ENCODE data around the gene CCL14.
"Not testable (repeated sequence)": the region's sequence is repeated elsewhere in the genome, so short reads cannot be mapped to it uniquely, and the experiment has no call there.

CCL14 gene

GRCh38 chr17:35984140-35984539 is 2.4 kb downstream of the CCL14 start:
- DNase-seq = no peak

DNA sequence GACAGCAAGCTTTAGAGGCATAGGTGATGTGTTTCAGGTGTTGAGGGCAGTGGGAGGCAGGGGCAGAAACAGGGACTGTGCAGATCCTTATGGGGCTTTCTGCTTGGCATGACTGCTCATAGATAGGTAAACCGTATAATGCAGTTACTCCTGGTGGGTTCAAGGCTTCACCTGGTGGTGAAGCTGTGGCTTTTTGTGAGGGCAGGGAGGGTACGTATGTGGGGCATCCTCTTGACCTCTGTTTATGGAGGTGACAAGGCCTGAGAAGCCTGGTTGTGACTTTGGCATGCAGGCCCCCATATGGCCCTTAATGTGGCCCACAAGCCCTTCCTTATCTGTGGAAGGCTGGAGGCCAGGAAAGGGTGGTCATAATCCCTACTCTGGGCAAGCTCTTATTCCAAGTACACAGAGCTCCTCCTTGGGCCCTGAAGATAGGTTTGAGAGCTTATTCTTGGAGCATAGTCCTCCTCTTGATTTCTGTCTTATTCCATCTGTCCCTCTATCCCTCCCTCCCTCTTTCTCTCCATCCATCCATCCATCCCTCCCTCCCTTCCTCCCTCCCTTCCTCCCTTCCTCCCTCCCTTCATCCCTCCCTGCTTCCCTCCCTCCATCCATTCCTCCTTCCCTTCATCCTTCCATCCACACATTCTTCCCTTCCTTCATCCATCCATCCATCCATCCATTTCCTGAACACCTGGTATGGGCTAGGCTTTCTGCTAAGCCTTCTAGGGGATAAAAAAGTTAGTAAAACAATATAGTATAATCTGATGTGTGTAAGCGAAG is 3.9 kb downstream of the CCL14 start:
- DNase-seq = no peak

- DNase-seq = no peak
These were observed 4.6 kb downstream of the CCL14 start for GRCh38 chr17:35981908-35982330.

GRCh38 chr17:35981246-35981645 is 5.3 kb downstream of the CCL14 start, which contains the start of gene CCL16:
Gene CCL16, minus strand, starts transcription at chr17:35981497. Its CDS starts 77 bp downstream, at chr17:35981420.
- DNase-seq = no peak

DNA sequence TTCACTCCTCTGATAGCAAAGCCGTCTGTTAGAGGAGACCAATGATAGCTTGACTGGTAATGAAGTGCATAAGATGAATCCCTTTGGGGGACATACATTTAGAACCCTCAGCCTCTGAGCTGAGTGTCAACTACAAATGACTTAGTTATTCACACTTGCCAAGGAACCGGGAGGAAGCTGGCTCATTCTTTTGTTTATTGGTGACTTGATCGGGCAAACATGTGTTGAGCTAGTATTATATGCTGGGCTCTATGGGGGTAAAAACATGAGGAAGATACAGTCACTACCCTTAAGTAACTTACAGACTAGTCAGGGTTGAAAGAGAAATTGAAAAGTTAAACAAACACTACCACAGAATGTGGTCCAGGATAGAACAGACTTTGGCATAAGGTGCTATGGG is 8.2 kb downstream of the CCL14 start:
- no peak for DNase-seq

- DNase-seq = no peak
These were observed 9.0 kb downstream of the CCL14 start for GRCh38 chr17:35977509-35977908.

DNA sequence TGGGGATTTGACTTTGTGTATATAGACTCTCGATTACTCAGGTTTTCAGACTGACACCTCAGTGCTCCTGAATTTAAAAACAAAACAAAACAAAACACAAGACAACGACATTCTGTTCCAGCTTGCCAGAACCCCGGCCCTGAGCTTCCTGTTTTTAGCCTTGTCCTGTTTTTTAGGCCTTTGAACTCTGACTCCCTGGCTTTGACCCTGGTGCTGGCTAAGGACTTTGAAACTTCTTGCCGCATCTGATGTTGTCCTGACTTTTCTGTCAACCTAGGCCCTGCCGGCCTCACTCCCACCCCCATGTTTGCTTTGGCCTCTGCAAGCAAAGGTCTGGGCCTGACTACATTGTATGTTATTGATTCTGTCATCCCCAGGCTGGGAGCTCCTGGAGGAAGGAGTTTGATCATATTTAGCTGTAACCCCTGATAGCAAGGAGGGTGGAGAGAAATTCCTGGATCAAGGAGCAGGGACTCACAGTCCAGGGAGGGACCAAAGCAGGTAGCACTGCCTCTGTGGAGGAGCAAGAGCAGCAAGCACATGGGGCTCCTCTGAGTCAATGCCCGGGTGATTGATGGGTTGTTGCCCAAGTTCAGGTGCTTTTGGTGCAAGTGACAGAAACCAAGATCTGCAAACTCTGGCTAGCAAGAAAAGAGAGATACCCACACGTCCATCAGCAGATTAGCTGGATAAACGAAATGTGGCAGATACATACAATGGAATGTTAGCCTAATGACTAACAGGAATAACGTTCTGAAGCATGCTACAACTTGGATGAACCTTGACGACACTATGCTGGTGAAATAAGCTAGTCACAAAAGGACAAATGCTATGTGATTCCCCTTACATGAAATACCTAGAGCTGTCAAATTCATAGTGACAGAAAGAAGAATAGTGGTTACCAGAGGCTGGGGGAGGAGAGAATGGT is 12.9 kb downstream of the CCL14 start:
- no peak for DNase-seq

GRCh38 chr17:35972945-35973332 is 13.6 kb downstream of the CCL14 start:
- no peak for DNase-seq

DNA sequence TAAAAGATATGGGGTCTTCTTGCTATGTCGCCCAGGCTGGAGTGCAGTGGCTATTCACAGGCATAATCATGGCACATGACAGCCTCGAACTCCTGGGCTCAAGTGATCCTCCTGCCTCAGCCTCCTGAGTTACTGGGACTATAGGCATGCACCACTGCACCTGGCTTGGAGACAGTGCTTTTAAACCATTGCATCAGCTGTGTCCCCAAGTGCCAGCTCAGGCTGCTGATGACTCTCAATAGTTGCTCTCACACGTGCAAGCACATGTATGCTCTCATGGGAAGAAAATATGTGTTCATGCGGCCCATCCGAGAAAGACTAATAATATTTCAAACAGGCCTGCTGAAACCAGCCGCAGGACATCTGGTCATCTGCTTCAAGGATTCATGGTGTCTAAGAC is 14.0 kb downstream of the CCL14 start:
- no peak for DNase-seq

GRCh38 chr17:35972066-35972465 is 14.5 kb downstream of the CCL14 start:
- no peak for DNase-seq

DNA sequence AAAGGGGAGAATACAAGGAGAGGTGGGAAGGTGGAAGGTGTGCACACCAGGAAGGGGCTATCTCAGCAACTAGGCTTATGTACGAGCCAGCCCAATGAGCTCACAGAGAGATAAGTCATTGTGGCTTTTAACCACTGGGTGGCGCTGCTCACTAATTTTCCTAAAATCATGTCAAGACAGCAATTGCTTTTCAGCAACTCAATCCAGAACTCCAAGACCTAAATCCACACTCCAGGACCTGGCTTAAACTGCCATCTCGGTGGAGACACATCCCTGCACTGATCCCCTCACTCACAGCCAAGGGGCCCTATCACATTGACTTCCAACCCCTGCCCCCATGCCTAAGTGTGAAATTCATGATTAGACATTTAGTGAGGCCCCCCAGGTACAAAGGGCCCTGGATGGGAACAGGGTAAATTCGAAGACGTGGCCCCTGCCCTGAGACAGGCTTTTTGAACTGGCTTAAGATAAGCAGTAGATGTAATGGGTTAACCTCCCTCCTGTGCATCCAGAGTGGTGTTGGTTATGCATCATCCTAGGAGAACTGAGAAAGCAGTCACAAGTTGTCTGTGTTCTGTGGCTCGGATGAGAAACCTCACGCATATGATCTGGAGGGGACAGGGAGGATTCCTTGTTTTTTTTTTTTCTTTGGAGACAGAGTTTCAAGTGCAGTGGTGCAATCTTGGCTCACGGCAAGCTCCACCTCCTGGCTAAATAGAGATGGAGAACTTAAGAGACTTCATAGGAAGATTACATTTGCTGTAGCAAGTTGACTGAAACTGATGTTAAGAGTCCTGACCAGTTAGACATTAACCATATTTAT is 16.8 kb downstream of the CCL14 start:
- peak; percentile 42 for DNase-seq

DNA sequence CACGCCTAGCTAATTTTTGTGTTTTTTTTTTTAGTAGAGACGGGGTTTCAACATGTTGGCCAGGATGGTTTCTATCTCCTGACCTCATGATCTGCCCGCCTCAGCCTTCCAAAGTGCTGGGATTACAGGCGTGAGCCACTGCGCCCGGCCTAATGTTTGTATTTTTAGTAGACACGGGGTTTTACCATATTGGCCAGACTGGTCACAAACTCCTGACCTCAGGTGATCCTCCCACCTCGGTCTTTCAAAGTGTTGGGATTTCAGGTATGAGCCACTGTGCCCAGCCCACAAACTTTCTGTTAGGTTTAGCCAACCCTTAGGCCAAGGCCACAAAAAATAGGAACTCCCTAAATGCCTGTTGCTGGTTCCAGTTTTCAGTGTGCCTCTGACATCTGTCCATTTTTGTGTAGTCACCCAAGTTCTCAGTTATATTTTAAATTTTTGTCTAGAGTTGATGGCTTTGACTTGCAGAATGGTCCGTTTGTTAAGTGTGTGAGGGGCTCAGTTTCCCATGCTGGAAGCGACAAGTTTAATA is 17.9 kb downstream of the CCL14 start:
- DNase-seq = no peak

DNA sequence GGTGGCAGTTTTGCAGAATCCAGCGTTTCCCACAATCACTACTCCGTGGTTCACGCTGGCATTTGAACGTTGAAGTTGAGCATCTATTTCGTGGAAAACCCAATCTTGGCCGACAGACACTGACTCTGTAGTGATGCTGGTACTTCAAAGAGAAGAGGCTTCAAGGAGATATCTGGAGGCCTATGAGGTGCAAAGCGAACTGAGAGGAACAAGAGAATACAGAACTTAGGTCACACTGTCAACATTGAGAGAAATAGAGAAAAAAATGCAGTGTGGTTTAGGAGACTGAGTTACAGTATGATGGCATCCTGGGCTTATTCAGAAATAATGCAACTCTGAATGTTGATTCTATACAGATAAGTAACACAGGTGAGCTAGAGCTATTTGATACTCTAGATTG is 21.3 kb downstream of the CCL14 start:
- no peak for DNase-seq

DNA sequence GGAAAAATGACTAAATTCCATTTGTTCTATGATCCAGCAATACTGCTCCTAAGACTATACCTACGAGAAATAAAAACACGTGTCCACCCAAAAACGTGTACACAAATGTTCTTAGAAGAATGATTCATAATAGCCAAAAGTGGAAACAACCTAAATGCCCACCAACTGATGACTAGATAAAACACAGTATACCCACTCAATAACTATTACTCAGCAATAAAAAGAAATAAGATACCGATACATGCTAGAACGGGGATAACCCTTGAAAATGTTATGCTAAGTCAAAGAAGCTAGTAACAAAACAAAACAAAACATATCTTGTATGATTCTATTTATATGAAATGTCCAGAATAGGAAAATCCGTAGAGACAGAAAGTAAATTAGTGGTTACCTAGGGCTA is 22.9 kb downstream of the CCL14 start:
- no peak for DNase-seq

- DNase-seq = no peak
These were observed 32.8 kb downstream of the CCL14 start for GRCh38 chr17:35953720-35954119.

DNA sequence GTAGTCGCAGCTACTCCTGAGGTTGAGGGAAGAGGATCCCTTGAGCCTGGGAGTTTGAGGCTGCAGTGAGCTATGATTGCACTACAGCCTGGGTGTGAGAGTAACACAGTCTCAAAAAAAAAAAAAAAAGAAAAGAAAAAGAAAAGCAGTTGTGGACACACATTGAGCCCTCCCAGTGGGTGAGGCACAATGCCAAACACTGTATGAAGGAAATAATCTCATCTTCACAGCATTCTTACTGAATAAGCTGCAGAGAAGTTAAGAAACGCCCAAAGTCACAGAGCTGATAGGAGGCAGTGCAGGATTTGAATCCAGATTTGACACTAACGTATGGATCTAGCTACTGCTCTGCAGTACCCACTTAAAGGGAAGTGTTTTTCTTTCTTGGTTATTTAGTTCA is 37.1 kb downstream of the CCL14 start:
- DNase-seq = no peak

DNA sequence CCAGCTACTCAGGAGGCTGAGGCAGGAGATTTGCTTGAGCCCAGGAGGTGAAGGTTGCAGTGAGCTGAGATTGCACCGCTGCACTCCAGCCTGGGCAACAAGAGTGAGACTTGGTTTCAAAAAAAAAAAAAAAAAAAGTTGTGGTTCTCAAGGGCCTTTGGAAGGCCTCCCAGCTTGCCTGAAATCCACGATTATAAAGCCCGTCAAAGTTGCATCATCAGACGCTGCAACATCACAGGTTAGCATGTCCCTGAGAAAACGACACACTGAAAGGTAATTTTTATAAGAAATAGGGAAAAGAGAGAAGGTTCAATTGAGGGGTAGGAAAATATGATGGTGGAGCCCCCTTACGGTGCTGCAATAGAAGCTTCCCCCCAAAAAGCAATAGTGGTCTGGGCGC is 38.4 kb downstream of the CCL14 start:
- no peak for DNase-seq

GRCh38 chr17:35947156-35947585 is 39.4 kb downstream of the CCL14 start:
- DNase-seq = peak; percentile 40

DNA sequence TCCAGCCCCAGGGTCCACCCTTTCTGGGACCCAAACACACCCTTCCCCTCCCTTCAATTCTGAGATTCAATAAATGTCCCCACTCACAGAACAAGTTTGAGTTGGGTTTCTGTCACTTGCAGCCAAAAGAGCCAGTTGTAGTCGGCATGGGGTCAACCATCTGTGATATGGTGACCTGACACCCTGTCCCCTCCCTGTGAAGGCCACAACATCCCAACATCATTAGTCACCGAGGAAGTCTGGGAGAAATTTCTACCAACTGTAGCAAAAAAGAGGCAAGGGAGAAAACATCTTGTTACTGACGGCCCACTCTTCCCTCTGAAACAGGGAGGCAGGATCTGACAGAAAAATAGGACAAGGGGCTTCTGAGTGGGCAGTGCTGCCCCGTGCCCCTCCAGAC is 42.4 kb downstream of the CCL14 start:
- DNase-seq = no peak

DNA sequence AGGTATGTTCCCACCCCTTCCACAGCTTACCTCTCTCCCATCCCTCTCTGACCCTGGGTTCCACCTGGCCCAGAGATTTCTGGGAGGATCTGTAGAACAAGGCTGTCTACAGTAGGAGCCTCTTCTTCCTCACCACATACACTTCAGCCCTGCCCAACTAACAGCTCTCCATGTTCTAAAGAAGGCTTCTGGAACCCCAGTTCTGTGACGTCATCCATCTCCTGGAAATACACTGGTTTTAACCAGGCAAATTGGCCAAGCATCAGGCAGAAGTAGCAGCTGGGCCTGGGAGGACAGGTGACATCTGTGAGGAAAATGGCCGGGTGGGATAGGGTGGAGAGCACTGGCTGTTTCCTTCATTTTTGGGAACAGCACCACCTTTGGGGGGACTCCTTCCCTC is 43.0 kb downstream of the CCL14 start, which contains the start of gene LYZL6:
LYZL6 (minus strand) TSS at position 177 of the 400 bp plus-strand sequence. CDS start 4,357 bp downstream, outside the sequence.
- DNase-seq = no peak

DNA sequence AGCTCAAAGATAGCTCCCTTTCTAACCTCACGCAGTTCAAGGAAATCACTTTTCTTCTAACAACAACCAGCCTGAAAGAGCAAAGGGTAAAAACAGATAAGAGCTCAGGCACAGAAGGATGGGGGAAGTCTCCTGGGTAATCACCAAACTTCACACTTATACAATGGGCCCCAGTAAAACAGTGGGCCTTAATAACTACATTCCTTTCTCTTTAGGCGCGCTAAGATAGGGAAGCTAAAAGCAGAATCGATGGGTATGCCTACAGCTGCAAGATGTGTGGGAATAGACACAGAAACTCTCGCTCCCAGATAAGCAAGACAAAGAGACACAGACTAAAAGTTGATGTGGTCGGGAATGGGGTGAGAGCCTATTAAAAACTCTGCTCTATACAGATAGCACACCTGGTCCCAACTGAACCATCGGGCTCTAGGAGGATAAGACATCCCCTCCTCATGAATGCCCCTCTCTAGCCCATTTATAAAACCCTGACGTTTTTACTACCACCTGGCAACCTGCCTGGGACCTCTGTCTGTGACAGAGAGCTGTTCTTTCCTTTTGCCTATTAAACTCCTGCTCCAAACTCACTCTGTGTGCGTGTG is 43.8 kb downstream of the CCL14 start:
- no peak for DNase-seq

GRCh38 chr17:35938492-35938891 is 48.0 kb downstream of the CCL14 start:
- DNase-seq = not testable (repeated sequence)

Data from GDM1 (cell line).